Mucosa of stomach (tissue), 1 donor: ENCODE measurements around the gene RAB8B.

Source experiments
- H3K27me3 ChIP-seq: one replicate; pipeline ENCODE4 v1.7.0; 2013; ENCODE audit warnings: mild to moderate bottlenecking, low read length; ENCODE audit not compliant: control insufficient read depth, insufficient read depth
- H3K36me3 ChIP-seq: one replicate; pipeline ENCODE4 v1.7.0; 2013; ENCODE audit warnings: low read length; ENCODE audit not compliant: control insufficient read depth, insufficient read depth
- H3K4me1 ChIP-seq: one replicate; pipeline ENCODE4 v1.7.0; 2013; ENCODE audit warnings: mild to moderate bottlenecking, low read length; ENCODE audit not compliant: control insufficient read depth, insufficient read depth
- H3K4me3 ChIP-seq: one replicate; pipeline ENCODE4 v1.7.0; 2013; ENCODE audit warnings: low read length
- H3K9ac ChIP-seq: one replicate; pipeline ENCODE4 v1.7.0; 2013; ENCODE audit warnings: mild to moderate bottlenecking, low read length, moderate library complexity
- H3K9me3 ChIP-seq: one replicate; pipeline ENCODE4 v1.7.0; 2013; ENCODE audit warnings: mild to moderate bottlenecking, low read length, moderate library complexity; ENCODE audit not compliant: control insufficient read depth
- donor health status: Pancreatic carcinoma.

The RAB8B gene

GRCh38 chr15:63263519-63263918 lies 74.1 kb downstream of the RAB8B start:
- Histone ChIP-seq H3K9ac (no peak overlapping the region), H3K4me1 (peaks cover 3% of the 10 kb centered on the region), H3K4me3 (no peak overlapping the region), H3K9me3 (no peaks in the 10 kb centered on the region), H3K36me3 (no peaks in the 10 kb centered on the region), H3K27me3 (no peaks in the 10 kb centered on the region)

GRCh38 chr15:63264688-63265293 lies 75.4 kb downstream of the RAB8B start:
- no peak overlapping the region for H3K4me3 ChIP-seq
- H3K36me3 ChIP-seq = no peaks in the 10 kb centered on the region
- H3K27me3 ChIP-seq = no peaks in the 10 kb centered on the region

GRCh38 chr15:63274427-63274826 lies 85.0 kb downstream of the RAB8B start:
- no peak overlapping the region for H3K4me3 ChIP-seq
- no peak overlapping the region for H3K9ac ChIP-seq
- no peaks in the 10 kb centered on the region for H3K27me3 ChIP-seq
- no peaks in the 10 kb centered on the region for H3K9me3 ChIP-seq
- H3K36me3 ChIP-seq = no peaks in the 10 kb centered on the region
- no peaks in the 10 kb centered on the region for H3K4me1 ChIP-seq

More at GRCh38 chr15:63264688-63265293, 75.4 kb downstream of the RAB8B start:
- Histone ChIP-seq H3K9me3 (no peaks in the 10 kb centered on the region), H3K4me1 (peaks cover 3% of the 10 kb centered on the region), H3K9ac (no peak overlapping the region)

DNA sequence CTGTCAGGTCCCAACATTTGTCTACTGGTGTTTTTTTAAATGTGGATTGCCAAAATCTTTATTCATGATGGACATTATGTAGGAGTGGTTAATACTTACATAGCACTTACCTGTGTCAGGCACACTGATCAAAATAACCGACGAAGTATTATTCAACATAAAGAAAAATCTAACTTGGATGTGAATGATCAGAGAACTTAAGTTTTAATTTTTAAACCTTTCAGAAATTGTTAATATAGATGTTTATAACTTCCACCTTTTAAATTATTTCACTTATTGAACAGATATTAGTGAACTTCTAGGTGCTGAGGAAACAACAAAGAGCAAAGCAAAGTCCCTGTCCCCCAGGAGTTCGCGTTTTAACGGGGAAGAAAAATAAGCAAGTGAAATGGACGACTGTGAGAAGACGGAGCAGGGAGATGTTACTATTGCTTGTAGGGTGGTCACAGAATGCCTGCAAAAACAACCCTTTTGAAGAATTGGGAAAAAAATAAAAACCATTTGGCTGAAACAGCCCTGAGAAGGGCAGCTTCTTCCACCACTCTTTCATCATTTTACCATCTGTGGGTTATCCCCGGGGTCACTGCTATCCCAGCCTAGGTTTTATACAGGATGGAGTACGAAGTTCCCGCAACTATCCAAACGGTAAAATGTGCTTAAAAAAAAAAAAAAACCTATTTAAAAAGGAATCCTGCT lies 87.1 kb downstream of the RAB8B start:
- H3K9me3 ChIP-seq = no peaks in the 10 kb centered on the region
- no peaks in the 10 kb centered on the region for H3K36me3 ChIP-seq
- H3K4me3 ChIP-seq = peak overlapping the region; percentile 11
- H3K4me1 ChIP-seq = no peaks in the 10 kb centered on the region
- peak overlapping the region; percentile 82 for H3K9ac ChIP-seq
- H3K27me3 ChIP-seq = no peaks in the 10 kb centered on the region

GRCh38 chr15:63277038-63277892 lies 87.9 kb downstream of the RAB8B start, which contains the start of gene APH1B:
APH1B (plus strand) TSS chr15:63277605; CDS start chr15:63277624, 19 bp downstream.
- Histone ChIP-seq H3K4me3 (peak within 1 kb of the TSS; percentile 49), H3K9ac (peak within 1 kb of the TSS; percentile 82), H3K9me3 (no peaks in the 10 kb centered on the region), H3K27me3 (no peaks in the 10 kb centered on the region), H3K4me1 (no peaks in the 10 kb centered on the region), H3K36me3 (no peaks in the 10 kb centered on the region)

- H3K27me3 ChIP-seq = no peaks in the 10 kb centered on the region
Observed at GRCh38 chr15:63277893-63278456, 88.6 kb downstream of the RAB8B start.

DNA sequence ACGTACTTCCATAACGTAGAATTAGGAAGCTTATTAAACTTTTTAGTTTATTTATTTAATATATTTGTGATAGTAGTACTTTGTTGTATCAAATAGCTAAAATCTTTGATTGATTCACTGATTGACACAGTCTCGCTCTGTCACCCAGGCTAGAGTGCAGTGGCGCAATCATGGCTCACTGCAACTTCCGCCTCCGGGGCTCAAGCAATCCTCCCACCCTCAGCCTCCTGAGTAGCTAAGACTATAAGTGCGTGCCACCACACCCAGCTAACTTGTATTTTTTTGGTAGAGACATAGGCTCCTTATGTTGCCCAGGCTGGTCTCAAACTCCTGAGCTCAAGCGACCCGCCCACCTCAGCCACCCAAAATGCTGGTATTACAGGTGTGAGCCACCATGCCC lies 93.7 kb downstream of the RAB8B start:
- Histone ChIP-seq H3K4me1 (no peaks in the 10 kb centered on the region), H3K27me3 (no peaks in the 10 kb centered on the region), H3K9ac (no peak overlapping the region), H3K36me3 (no peaks in the 10 kb centered on the region), H3K4me3 (no peak overlapping the region), H3K9me3 (no peaks in the 10 kb centered on the region)

More at GRCh38 chr15:63277893-63278456, 88.6 kb downstream of the RAB8B start:
- peak overlapping the region; percentile 80 for H3K9ac ChIP-seq
- H3K9me3 ChIP-seq = no peaks in the 10 kb centered on the region
- peak overlapping the region; percentile 49 for H3K4me3 ChIP-seq
- H3K4me1 ChIP-seq = no peaks in the 10 kb centered on the region
- no peaks in the 10 kb centered on the region for H3K36me3 ChIP-seq

GRCh38 chr15:63284335-63284734 lies 94.9 kb downstream of the RAB8B start:
- H3K4me3 ChIP-seq = no peak overlapping the region
- H3K9me3 ChIP-seq = no peaks in the 10 kb centered on the region
- H3K4me1 ChIP-seq = no peaks in the 10 kb centered on the region
- no peak overlapping the region for H3K9ac ChIP-seq
- H3K27me3 ChIP-seq = no peaks in the 10 kb centered on the region
- H3K36me3 ChIP-seq = no peaks in the 10 kb centered on the region

- Histone ChIP-seq H3K27me3 (no peaks in the 10 kb centered on the region), H3K4me1 (no peaks in the 10 kb centered on the region), H3K36me3 (no peaks in the 10 kb centered on the region), H3K9me3 (no peaks in the 10 kb centered on the region), H3K4me3 (no peak overlapping the region), H3K9ac (no peak overlapping the region)
Observed at GRCh38 chr15:63287109-63287508, 97.7 kb downstream of the RAB8B start.

DNA sequence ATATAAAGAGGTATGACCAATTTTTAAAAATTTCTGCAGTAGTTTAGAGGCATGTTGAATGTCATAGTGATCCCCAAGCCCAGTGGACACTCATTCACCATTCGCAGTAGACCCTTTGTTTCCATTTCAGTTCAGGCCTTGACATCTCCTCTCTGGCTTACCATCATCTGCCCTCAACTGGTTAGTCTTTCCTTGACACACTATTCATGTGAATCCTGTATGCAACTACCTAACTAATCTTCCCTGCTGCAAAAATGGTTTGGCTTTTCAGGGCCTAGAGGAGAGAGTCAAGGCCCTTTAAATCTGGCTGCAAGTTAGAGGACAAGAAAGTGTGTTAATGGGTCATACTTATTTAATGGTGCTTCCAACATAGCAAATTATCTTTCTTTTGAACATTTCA lies 98.9 kb downstream of the RAB8B start:
- H3K4me3 ChIP-seq = no peak overlapping the region
- no peak overlapping the region for H3K9ac ChIP-seq
- no peaks in the 10 kb centered on the region for H3K27me3 ChIP-seq
- H3K9me3 ChIP-seq = no peaks in the 10 kb centered on the region
- no peaks in the 10 kb centered on the region for H3K4me1 ChIP-seq
- no peaks in the 10 kb centered on the region for H3K36me3 ChIP-seq

GRCh38 chr15:63288778-63289378 lies 99.5 kb downstream of the RAB8B start:
- Histone ChIP-seq H3K4me3 (no peak overlapping the region), H3K27me3 (no peaks in the 10 kb centered on the region), H3K9me3 (no peaks in the 10 kb centered on the region), H3K4me1 (no peaks in the 10 kb centered on the region), H3K9ac (no peak overlapping the region), H3K36me3 (no peaks in the 10 kb centered on the region)
